C4-2B (cell line): ENCODE measurements around the gene BTF3.

Experiments used
- CTCF ChIP-seq: fragments of 450-650 bp; conservative IDR thresholded peaks from 2 replicates; pipeline ENCODE4 v1.5.1; 2017; ENCODE audit warnings: mild to moderate bottlenecking
- ZFX ChIP-seq: fragments of 450-650 bp; IDR thresholded peaks from 2 replicates; pipeline ENCODE4 v1.6.1; 2017

GRCh38 chr5:73450137-73450536, 48.1 kb upstream of the BTF3 start:
- TF ChIP-seq CTCF (no peak), ZFX (no peak)
